ENCODE measurements around the gene FAIM2.
"Not testable (repeated sequence)": the region's sequence is repeated elsewhere in the genome, so short reads cannot be mapped to it uniquely, and the experiment has no call there.

The FAIM2 gene

GRCh38 chr12:49860921-49861320 lies 42.8 kb downstream of the FAIM2 start:
- FAIRE-seq = not testable (repeated sequence)

GRCh38 chr12:49855890-49856289 lies 47.8 kb downstream of the FAIM2 start:
- not testable (repeated sequence) for FAIRE-seq

- FAIRE-seq = no peak
These were observed 48.7 kb downstream of the FAIM2 start for GRCh38 chr12:49854976-49855375.

- no peak for FAIRE-seq
These were observed 50.0 kb downstream of the FAIM2 start for GRCh38 chr12:49853671-49854070.

- FAIRE-seq = no peak
These were observed 56.5 kb downstream of the FAIM2 start for GRCh38 chr12:49847161-49847560.

GRCh38 chr12:49846032-49846431 lies 57.7 kb downstream of the FAIM2 start:
- FAIRE-seq = no peak

- FAIRE-seq = no peak
These were observed 59.7 kb downstream of the FAIM2 start for GRCh38 chr12:49843876-49844437.

GRCh38 chr12:49843411-49843810 lies 60.3 kb downstream of the FAIM2 start:
- FAIRE-seq = no peak

- no peak for FAIRE-seq
These were observed 61.0 kb downstream of the FAIM2 start, which contains the start of gene BCDIN3D for GRCh38 chr12:49842519-49843352. Gene BCDIN3D (minus strand): TSS chr12:49843106. CDS start chr12:49843087, 19 bp downstream.

- no peak for FAIRE-seq
These were observed 64.6 kb downstream of the FAIM2 start for GRCh38 chr12:49838973-49839633.

- no peak for FAIRE-seq
These were observed 70.8 kb downstream of the FAIM2 start for GRCh38 chr12:49832836-49833421.

- no peak for FAIRE-seq
These were observed 72.0 kb downstream of the FAIM2 start for GRCh38 chr12:49831717-49832116.

- no peak for FAIRE-seq
These were observed 75.3 kb downstream of the FAIM2 start, which contains the start of gene NCKAP5L for GRCh38 chr12:49828133-49829091. Gene NCKAP5L (minus strand): TSS chr12:49828413. CDS start chr12:49804044, 24,369 bp downstream.

GRCh38 chr12:49827401-49828099 lies 76.2 kb downstream of the FAIM2 start:
- FAIRE-seq = no peak

GRCh38 chr12:49827051-49827400 lies 76.7 kb downstream of the FAIM2 start:
- no peak for FAIRE-seq

GRCh38 chr12:49825971-49826421 lies 77.7 kb downstream of the FAIM2 start:
- FAIRE-seq = no peak

- no peak for FAIRE-seq
These were observed 78.2 kb downstream of the FAIM2 start for GRCh38 chr12:49825360-49825970.

- no peak for FAIRE-seq
These were observed 78.8 kb downstream of the FAIM2 start for GRCh38 chr12:49824895-49825294.

GRCh38 chr12:49824416-49824815 lies 79.3 kb downstream of the FAIM2 start:
- no peak for FAIRE-seq

- no peak for FAIRE-seq
These were observed 79.7 kb downstream of the FAIM2 start for GRCh38 chr12:49823951-49824350.

GRCh38 chr12:49823350-49823749 lies 80.3 kb downstream of the FAIM2 start:
- no peak for FAIRE-seq
